ENCODE data around the gene FOXP3.

FOXP3 gene

GRCh38 chrX:49212209-49212608 is 52.3 kb downstream of the FOXP3 start:
- no peak for DNase-seq

- DNase-seq = no peak
These were observed 53.4 kb downstream of the FOXP3 start for GRCh38 chrX:49211074-49211473.

- DNase-seq = no peak
These were observed 54.1 kb downstream of the FOXP3 start for GRCh38 chrX:49210406-49210805.

GRCh38 chrX:49209434-49210251 is 54.9 kb downstream of the FOXP3 start:
- no peak for DNase-seq

- no peak for DNase-seq
These were observed 56.1 kb downstream of the FOXP3 start for GRCh38 chrX:49208399-49208798.

GRCh38 chrX:49206543-49206942 is 58.0 kb downstream of the FOXP3 start:
- DNase-seq = no peak

- DNase-seq = no peak
These were observed 59.1 kb downstream of the FOXP3 start for GRCh38 chrX:49205443-49205842.

GRCh38 chrX:49204709-49205108 is 59.8 kb downstream of the FOXP3 start:
- no peak for DNase-seq

- DNase-seq = no peak
These were observed 60.5 kb downstream of the FOXP3 start for GRCh38 chrX:49204017-49204416.

GRCh38 chrX:49203536-49203935 is 61.0 kb downstream of the FOXP3 start:
- DNase-seq = no peak

- no peak for DNase-seq
These were observed 62.5 kb downstream of the FOXP3 start for GRCh38 chrX:49202022-49202421.
